ENCODE data around the gene OTUD7B. TPM values are rescaled to one million over a fixed set of nuclear protein-coding genes. Genes with fewer than 3 reads are reported as not detected.

OTUD7B gene
- total and polyA plus RNA-seq, 3 donors from 2014 or later = 23.1 to 31.5 (median 30.3) TPM

DNA sequence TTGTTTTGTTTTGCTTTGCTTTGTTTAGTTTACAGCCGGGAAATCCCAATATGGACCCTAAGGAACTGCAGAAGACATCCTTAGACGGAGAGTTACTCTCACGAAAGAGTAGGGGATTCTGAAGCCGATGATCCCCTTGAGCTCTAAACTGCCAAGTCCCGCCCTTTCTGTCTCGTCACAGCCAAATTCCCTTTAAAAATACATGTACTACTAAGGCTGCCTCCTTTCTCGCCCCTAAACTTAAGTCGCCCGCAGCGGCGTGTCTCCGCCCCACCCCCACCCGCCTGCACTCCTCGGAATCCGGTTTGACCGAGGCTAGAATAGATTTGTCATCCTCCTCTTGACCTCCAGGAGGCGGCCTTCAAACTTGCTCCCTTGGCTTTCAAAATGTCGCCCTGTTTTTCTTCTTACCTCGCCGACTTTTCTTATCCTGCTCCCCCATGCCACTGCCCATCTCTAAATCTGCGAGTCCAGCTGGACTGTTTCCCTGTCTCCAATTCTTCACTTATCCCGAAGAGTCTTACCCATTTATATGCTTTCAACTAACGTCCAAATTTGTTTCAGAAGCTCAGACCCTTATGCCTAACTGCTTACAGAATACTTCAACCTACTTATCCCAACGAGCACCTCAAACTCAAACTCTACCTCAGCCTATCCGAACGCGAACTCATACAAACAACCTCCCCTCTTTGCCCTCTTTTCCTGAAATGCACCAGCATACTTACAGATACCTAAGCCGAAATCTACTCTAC lies 122.1 kb downstream of the OTUD7B start:
- Histone ChIP-seq H3K4me3 (peak overlapping the region; percentile 69 to 86), H3K4me1 (peaks cover 5% of the 10 kb centered on the region), H3K9me3 (no peaks in the 10 kb centered on the region), H3K36me3 (ENCODE audit: low read depth, missing control alignments) (no peaks in the 10 kb centered on the region), H3K27ac (peak overlapping the region; percentile 97 to 100), H3K27me3 (no peaks in the 10 kb centered on the region)
- 1% methylated on average over 28 of the region's 28 CpGs for WGBS, 2 donors
- intact Hi-C loops (cut with DNase I; ENCODE audit: low total_unique reads) = no loop called here
- TF ChIP-seq POLR2A (IDR thresholded peaks at IDR 0.05) = peak; percentile 92
- TF ChIP-seq, protein P1, sequence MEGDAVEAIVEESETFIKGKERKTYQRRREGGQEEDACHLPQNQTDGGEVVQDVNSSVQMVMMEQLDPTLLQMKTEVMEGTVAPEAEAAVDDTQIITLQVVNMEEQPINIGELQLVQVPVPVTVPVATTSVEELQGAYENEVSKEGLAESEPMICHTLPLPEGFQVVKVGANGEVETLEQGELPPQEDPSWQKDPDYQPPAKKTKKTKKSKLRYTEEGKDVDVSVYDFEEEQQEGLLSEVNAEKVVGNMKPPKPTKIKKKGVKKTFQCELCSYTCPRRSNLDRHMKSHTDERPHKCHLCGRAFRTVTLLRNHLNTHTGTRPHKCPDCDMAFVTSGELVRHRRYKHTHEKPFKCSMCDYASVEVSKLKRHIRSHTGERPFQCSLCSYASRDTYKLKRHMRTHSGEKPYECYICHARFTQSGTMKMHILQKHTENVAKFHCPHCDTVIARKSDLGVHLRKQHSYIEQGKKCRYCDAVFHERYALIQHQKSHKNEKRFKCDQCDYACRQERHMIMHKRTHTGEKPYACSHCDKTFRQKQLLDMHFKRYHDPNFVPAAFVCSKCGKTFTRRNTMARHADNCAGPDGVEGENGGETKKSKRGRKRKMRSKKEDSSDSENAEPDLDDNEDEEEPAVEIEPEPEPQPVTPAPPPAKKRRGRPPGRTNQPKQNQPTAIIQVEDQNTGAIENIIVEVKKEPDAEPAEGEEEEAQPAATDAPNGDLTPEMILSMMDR (IDR thresholded peaks at IDR 0.05) = peak; percentile 20 to 54 (median 46)
- peak; percentile 85 for DNase-seq

Other genes starting within 250 kb of the OTUD7B start
- gene FCGR1A, start 228.0 kb downstream of the OTUD7B start, total RNA-seq = 1 to 10 TPM; 5.6 to 8.7 TPM
- gene FCGR1A, start 228.0 kb downstream of the OTUD7B start, polyA plus RNA-seq (ENCODE audit: insufficient read depth, low read depth, low replicate concordance) = 8.7 TPM
- gene BOLA1, start 111.2 kb downstream of the OTUD7B start, total RNA-seq = 10 to 100 TPM; 30.6 to 33.5 TPM
- 16.7 TPM for gene BOLA1, start 111.2 kb downstream of the OTUD7B start, polyA plus RNA-seq (ENCODE audit: insufficient read depth, low read depth, low replicate concordance)
- 1 to 10 TPM; 1.4 to 1.7 TPM for gene SV2A, start 92.9 kb downstream of the OTUD7B start, total RNA-seq
- 2.3 TPM for gene SV2A, start 92.9 kb downstream of the OTUD7B start, polyA plus RNA-seq (ENCODE audit: insufficient read depth, low read depth, low replicate concordance)
- gene SF3B4, start 82.9 kb downstream of the OTUD7B start, total RNA-seq = 10 to 100 TPM; 30.2 to 32.1 TPM
- gene SF3B4, start 82.9 kb downstream of the OTUD7B start, polyA plus RNA-seq (ENCODE audit: insufficient read depth, low read depth, low replicate concordance) = 121 TPM
- 10 to 100 TPM; 39.8 to 50.4 TPM for gene MTMR11, start 73.8 kb downstream of the OTUD7B start, total RNA-seq
- 20.5 TPM for gene MTMR11, start 73.8 kb downstream of the OTUD7B start, polyA plus RNA-seq (ENCODE audit: insufficient read depth, low read depth, low replicate concordance)
- gene VPS45, start 57.0 kb upstream of the OTUD7B start, total RNA-seq = 10 to 100 TPM; 50.3 to 50.7 TPM
- gene VPS45, start 57.0 kb upstream of the OTUD7B start, polyA plus RNA-seq (ENCODE audit: insufficient read depth, low read depth, low replicate concordance) = 28.4 TPM
- 100 to 1,000 TPM in 1 of 2 donors, 10 to 100 TPM in 1; 83.5 to 175 TPM for gene PLEKHO1, start 139.2 kb upstream of the OTUD7B start, total RNA-seq
- gene PLEKHO1, start 139.2 kb upstream of the OTUD7B start, polyA plus RNA-seq (ENCODE audit: insufficient read depth, low read depth, low replicate concordance) = 283 TPM
- 10 to 100 TPM in 1 of 2 donors, 1 to 10 TPM in 1; 8.9 to 10.5 TPM for gene ANP32E, start 225.4 kb upstream of the OTUD7B start, total RNA-seq
- gene ANP32E, start 225.4 kb upstream of the OTUD7B start, polyA plus RNA-seq (ENCODE audit: insufficient read depth, low read depth, low replicate concordance) = 11.8 TPM
- gene CA14, start 247.0 kb upstream of the OTUD7B start, total RNA-seq = under 1 TPM in 1 of 2 donors, not detected in 1; 0.25 TPM
- gene CA14, start 247.0 kb upstream of the OTUD7B start, polyA plus RNA-seq (ENCODE audit: insufficient read depth, low read depth, low replicate concordance) = 0.98 TPM

Data from testis (tissue), 3 donors.